ENCODE data around the gene ZNF608. TPM values are rescaled to one million over a fixed set of nuclear protein-coding genes. Genes with fewer than 3 reads are reported as not detected.

ZNF608 gene
- total RNA-seq, 1 donor from 2014 or later: 6.8 TPM

GRCh38 chr5:124716169-124716568 is 30.3 kb downstream of the ZNF608 start:
- Histone ChIP-seq H3K36me3 (no peaks in the 10 kb centered on the region), H3K27me3 (ENCODE audit: low read depth) (no peaks in the 10 kb centered on the region), H3K9me3 (replicated peaks) (no peaks in the 10 kb centered on the region), H3K4me1 (peaks cover 47% of the 10 kb centered on the region), H3K27ac (replicated peaks) (no peak overlapping the region), H3K4me3 (no peak overlapping the region)
- no peak for DNase-seq
- intact Hi-C loops (cut with micrococcal nuclease): no loop called here
- TF ChIP-seq CTCF (IDR thresholded peaks at IDR 0.05; ENCODE audit: borderline replicate concordance): no peak

GRCh38 chr5:124714910-124715309 is 31.5 kb downstream of the ZNF608 start:
- intact Hi-C loops (cut with micrococcal nuclease): no loop called here
- DNase-seq: no peak
- Histone ChIP-seq H3K27ac (replicated peaks) (no peak overlapping the region), H3K4me1 (peaks cover 37% of the 10 kb centered on the region), H3K27me3 (ENCODE audit: low read depth) (no peaks in the 10 kb centered on the region), H3K36me3 (no peaks in the 10 kb centered on the region), H3K9me3 (replicated peaks) (no peaks in the 10 kb centered on the region), H3K4me3 (no peak overlapping the region)
- TF ChIP-seq CTCF (IDR thresholded peaks at IDR 0.05; ENCODE audit: borderline replicate concordance): no peak

DNA sequence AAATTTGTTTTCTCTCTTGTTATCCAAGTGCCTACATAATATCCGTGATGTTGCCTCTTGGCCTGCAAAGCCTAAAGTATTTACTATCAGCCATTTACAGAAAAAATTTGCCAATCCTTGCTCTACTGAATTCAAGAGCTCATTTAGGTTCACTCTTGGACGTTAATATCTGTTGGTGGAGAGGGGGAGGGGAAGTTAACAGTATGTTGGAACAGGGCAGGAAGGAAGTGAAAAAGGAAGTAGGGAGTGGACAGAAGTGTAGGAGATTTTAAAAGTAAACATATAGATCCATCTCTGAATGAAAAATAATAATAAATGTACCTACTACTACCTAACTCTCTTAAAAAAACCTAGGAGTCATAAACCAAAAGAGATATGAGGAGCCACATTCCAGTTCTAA is 32.8 kb downstream of the ZNF608 start:
- Histone ChIP-seq H3K4me1 (peaks cover 36% of the 10 kb centered on the region), H3K36me3 (no peaks in the 10 kb centered on the region), H3K9me3 (replicated peaks) (no peaks in the 10 kb centered on the region), H3K27me3 (ENCODE audit: low read depth) (no peaks in the 10 kb centered on the region), H3K4me3 (no peak overlapping the region), H3K27ac (replicated peaks) (no peak overlapping the region)
- DNase-seq: no peak
- no peak for TF ChIP-seq CTCF (IDR thresholded peaks at IDR 0.05; ENCODE audit: borderline replicate concordance)
- intact Hi-C loops (cut with micrococcal nuclease): no loop called here

- no peak overlapping the region for H3K27ac ChIP-seq (replicated peaks)
- no peaks in the 10 kb centered on the region for H3K27me3 ChIP-seq (ENCODE audit: low read depth)
- TF ChIP-seq CTCF (IDR thresholded peaks at IDR 0.05; ENCODE audit: borderline replicate concordance): no peak
- intact Hi-C loops (cut with micrococcal nuclease): no loop called here
- no peaks in the 10 kb centered on the region for H3K9me3 ChIP-seq (replicated peaks)
- H3K4me1 ChIP-seq: peaks cover 37% of the 10 kb centered on the region
- H3K4me3 ChIP-seq: no peak overlapping the region
- H3K36me3 ChIP-seq: no peaks in the 10 kb centered on the region
- no peak for DNase-seq
Observed at GRCh38 chr5:124712731-124713305, 33.6 kb downstream of the ZNF608 start.

DNA sequence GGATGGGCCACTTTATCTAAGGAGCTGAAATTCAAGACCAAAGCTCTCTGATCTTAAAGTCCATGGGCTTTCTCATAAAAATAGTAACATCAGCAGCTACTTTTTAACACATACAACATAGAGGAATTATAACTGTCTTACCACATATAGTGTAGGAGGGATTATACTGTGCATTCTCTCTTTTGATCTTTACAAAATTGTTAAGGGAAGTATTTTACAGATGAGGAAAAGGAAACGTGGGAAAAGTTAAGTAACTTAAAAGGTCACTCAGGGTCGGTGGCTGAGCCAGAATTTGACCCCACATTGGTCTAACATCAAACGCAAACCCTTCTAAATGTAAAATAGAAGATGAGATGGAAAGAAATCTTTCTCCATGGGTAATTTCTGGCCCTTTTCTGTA is 38.4 kb downstream of the ZNF608 start:
- H3K27me3 ChIP-seq (ENCODE audit: low read depth): no peaks in the 10 kb centered on the region
- TF ChIP-seq CTCF (IDR thresholded peaks at IDR 0.05; ENCODE audit: borderline replicate concordance): no peak
- H3K27ac ChIP-seq (replicated peaks): no peak overlapping the region
- no peak for DNase-seq
- peaks cover 72% of the 10 kb centered on the region for H3K4me1 ChIP-seq
- no peak overlapping the region for H3K4me3 ChIP-seq
- H3K36me3 ChIP-seq: no peaks in the 10 kb centered on the region
- no peaks in the 10 kb centered on the region for H3K9me3 ChIP-seq (replicated peaks)
- intact Hi-C loops (cut with micrococcal nuclease): no loop called here
